ENCODE results near the gene SLC35G6.
"Not testable (repeated sequence)": the region's sequence is repeated elsewhere in the genome, so short reads cannot be mapped to it uniquely, and the experiment has no call there.

The SLC35G6 gene

DNA sequence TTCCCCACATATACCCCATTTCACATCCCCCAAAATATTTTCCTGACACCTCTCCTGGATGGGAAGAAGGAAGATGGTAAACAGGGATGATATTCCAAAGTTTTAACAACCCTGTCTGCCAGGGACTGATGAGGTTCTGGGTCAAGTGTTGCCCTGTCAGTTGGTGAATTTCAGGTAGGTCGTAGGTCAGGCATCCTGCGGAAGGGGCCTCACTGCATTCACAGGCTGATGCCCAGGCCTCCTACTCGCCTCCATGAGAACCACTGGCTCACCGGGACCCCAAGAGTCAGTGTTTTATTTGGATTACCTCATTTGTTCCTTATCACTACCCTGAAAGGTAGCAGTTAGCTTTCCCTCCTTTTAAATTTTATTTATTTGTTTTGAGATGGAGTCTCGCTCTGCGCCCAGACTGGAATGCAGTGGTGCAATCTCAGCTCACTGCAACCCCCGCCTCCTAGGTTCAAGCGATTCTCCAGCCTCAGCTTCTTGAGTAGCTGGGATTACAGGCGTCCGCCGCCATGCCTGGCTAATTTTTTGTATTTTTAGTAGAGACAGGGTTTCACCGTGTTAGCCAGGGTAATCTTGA is 12.3 kb upstream of the SLC35G6 start:
- Histone ChIP-seq H3K27ac (ENCODE audit: poor library complexity, severe bottlenecking) (no peak overlapping the region), H3K27me3 (ENCODE audit: insufficient read depth, poor library complexity, severe bottlenecking) (no peaks in the 10 kb centered on the region), H3K4me3 (ENCODE audit: severe bottlenecking) (no peak overlapping the region), H3K9me3 (ENCODE audit: severe bottlenecking) (no peaks in the 10 kb centered on the region), H3K4me1 (ENCODE audit: insufficient read depth, poor library complexity, severe bottlenecking) (no peaks in the 10 kb centered on the region), H3K36me3 (ENCODE audit: low read depth) (peaks cover 27% of the 10 kb centered on the region)
- ATAC-seq (ENCODE audit: low read depth) (no peak), DNase-seq (ENCODE audit: low spot score) (no peak)
- TF ChIP-seq, protein P1, sequence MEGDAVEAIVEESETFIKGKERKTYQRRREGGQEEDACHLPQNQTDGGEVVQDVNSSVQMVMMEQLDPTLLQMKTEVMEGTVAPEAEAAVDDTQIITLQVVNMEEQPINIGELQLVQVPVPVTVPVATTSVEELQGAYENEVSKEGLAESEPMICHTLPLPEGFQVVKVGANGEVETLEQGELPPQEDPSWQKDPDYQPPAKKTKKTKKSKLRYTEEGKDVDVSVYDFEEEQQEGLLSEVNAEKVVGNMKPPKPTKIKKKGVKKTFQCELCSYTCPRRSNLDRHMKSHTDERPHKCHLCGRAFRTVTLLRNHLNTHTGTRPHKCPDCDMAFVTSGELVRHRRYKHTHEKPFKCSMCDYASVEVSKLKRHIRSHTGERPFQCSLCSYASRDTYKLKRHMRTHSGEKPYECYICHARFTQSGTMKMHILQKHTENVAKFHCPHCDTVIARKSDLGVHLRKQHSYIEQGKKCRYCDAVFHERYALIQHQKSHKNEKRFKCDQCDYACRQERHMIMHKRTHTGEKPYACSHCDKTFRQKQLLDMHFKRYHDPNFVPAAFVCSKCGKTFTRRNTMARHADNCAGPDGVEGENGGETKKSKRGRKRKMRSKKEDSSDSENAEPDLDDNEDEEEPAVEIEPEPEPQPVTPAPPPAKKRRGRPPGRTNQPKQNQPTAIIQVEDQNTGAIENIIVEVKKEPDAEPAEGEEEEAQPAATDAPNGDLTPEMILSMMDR (IDR thresholded peaks at IDR 0.05; ENCODE audit: poor library complexity, severe bottlenecking) = no peak

DNA sequence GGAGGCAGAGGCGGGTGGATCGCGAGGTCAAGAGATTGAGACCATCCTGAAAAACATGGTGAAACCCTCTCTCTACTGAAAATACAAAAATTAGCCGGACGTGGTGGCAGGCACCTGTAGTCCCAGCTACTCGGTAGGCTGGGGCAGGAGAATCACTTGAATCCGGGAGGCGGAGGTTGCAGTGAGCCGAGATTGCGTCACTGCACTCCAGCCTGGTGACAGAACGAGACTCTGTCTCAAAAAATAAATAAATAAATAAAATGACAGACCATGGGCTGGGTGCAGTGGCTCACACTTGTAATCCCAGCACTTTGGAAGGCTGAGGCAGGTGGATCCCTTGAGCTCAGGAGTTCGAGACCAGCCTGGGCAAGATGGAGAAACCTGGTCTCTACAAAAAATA is 11.4 kb upstream of the SLC35G6 start:
- not testable (repeated sequence) for H3K4me1 ChIP-seq (ENCODE audit: insufficient read depth, poor library complexity, severe bottlenecking); DNase-seq (ENCODE audit: low spot score); ATAC-seq (ENCODE audit: low read depth); H3K4me3 ChIP-seq (ENCODE audit: severe bottlenecking); H3K27me3 ChIP-seq (ENCODE audit: insufficient read depth, poor library complexity, severe bottlenecking); H3K27ac ChIP-seq (ENCODE audit: poor library complexity, severe bottlenecking); H3K9me3 ChIP-seq (ENCODE audit: severe bottlenecking)
- peaks cover 31% of the 10 kb centered on the region for H3K36me3 ChIP-seq (ENCODE audit: low read depth)

DNA sequence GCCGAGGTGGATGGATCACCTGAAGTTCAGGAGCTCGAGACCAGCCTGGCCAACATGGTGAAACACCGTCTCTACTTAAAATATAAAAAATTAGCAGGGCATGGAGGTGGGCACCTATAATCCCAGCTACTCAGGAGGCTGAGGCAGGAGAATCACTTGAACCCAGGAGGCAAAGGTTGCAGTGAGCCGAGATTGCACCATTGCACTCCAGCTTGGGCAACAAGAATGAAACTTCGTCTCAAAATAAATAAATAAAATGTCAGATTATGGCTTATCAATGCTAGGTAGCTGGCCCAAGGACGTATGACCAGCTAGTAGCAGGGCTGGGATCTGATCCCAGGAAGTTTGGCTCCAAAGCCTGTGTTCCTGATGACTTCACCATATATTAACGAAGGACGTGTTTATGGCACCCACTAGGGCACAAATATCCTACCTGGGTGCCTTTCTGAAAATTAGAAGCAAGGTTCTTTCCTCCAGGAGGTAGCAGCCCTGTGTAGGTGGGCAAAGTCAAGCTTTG is 10.7 kb upstream of the SLC35G6 start:
- not testable (repeated sequence) for DNase-seq (ENCODE audit: low spot score); H3K4me3 ChIP-seq (ENCODE audit: severe bottlenecking); H3K27ac ChIP-seq (ENCODE audit: poor library complexity, severe bottlenecking); ATAC-seq (ENCODE audit: low read depth); H3K27me3 ChIP-seq (ENCODE audit: insufficient read depth, poor library complexity, severe bottlenecking); H3K4me1 ChIP-seq (ENCODE audit: insufficient read depth, poor library complexity, severe bottlenecking); H3K9me3 ChIP-seq (ENCODE audit: severe bottlenecking)
- peaks cover 33% of the 10 kb centered on the region for H3K36me3 ChIP-seq (ENCODE audit: low read depth)

DNA sequence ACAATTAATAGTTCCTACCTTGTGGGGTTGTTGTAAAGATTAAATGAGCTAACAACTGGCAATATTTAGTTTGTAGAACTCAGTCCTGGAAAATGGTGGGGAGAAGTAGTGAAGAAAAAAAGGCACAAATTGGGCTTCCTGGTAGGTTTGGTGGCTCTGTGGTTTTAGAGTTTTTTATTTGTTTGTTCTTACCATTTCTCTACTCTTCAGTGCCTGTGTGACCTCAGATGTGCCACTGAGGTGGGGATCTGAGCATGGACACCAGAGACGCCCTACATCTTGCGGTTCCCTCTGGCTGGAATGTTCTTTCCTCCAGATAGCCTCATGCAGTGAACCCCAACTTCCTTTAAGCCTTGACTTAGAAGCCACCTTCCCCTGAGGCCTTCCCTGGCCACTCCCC is 9.5 kb upstream of the SLC35G6 start:
- TF ChIP-seq, protein P1 (IDR thresholded peaks at IDR 0.05; ENCODE audit: poor library complexity, severe bottlenecking) = no peak
- Histone ChIP-seq H3K36me3 (ENCODE audit: low read depth) (peaks cover 26% of the 10 kb centered on the region), H3K4me1 (ENCODE audit: insufficient read depth, poor library complexity, severe bottlenecking) (peaks cover 17% of the 10 kb centered on the region), H3K4me3 (ENCODE audit: severe bottlenecking) (no peak overlapping the region), H3K27ac (ENCODE audit: poor library complexity, severe bottlenecking) (no peak overlapping the region), H3K27me3 (ENCODE audit: insufficient read depth, poor library complexity, severe bottlenecking) (no peaks in the 10 kb centered on the region), H3K9me3 (ENCODE audit: severe bottlenecking) (no peaks in the 10 kb centered on the region)
- no peak for DNase-seq (ENCODE audit: low spot score)
- no peak for ATAC-seq (ENCODE audit: low read depth)

DNA sequence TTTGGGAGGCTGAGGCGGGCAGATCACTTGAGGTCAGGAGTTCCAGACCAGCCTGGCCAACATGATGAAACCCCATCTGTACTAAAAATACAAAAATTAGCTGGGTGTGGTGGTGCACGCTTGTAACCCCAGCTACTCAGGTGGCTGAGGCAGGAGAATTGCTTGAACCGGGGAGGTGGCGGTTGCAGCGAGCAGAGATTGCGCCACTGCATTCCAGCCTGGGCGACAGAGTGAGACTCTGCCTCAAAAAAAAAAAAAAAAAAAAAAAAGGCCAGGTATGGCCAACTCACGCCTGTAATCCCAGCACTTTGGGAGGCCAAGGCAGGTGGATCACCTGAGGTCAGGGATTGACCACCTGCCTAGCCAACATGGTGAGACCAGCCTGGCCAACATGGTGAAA is 6.5 kb upstream of the SLC35G6 start:
- not testable (repeated sequence) for DNase-seq (ENCODE audit: low spot score); ATAC-seq (ENCODE audit: low read depth); H3K9me3 ChIP-seq (ENCODE audit: severe bottlenecking); H3K27me3 ChIP-seq (ENCODE audit: insufficient read depth, poor library complexity, severe bottlenecking); H3K4me3 ChIP-seq (ENCODE audit: severe bottlenecking)
- H3K36me3 ChIP-seq (ENCODE audit: low read depth) = peaks cover 11% of the 10 kb centered on the region; the same call in 1 of the 2 replicates
- peak overlapping the region; percentile 95 for H3K27ac ChIP-seq (ENCODE audit: poor library complexity, severe bottlenecking)
- peaks cover 24% of the 10 kb centered on the region for H3K4me1 ChIP-seq (ENCODE audit: insufficient read depth, poor library complexity, severe bottlenecking)

DNA sequence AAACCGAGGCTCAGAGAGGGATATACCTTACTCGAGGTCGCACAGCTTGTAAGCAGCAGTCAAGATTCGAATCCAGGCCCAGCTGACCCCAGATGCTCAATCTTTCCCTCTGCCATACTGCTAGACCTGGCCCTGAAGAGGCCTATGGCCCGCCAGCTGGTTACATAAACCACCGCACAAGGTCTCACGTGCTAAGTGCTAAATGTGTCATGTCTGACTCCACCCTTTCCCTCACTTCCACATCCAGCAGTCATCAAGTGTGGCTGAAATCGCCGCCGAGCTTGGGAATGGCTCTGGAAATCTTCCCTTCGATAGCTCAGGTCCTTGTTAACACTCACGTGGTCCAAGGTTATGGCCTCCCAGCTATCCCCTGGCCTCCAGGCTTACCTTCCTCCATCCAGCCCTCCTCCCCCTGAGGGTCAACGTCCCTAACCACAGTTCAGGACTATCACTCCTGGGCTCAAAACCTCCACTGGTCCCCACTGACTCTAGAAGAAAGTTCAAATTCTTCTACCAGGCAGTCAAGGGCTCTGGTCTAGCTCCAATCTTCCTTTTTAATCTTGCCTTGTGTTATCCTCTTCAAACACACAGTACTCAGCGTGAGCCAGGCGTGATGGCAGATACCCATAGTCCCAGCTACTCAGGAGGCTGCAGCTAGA is 5.4 kb upstream of the SLC35G6 start:
- ATAC-seq (ENCODE audit: low read depth) (no peak), DNase-seq (ENCODE audit: low spot score) (no peak)
- TF ChIP-seq, protein P1 (IDR thresholded peaks at IDR 0.05; ENCODE audit: poor library complexity, severe bottlenecking) = no peak
- Histone ChIP-seq H3K4me1 (ENCODE audit: insufficient read depth, poor library complexity, severe bottlenecking) (peaks cover 24% of the 10 kb centered on the region), H3K27ac (ENCODE audit: poor library complexity, severe bottlenecking) (peak overlapping the region; percentile 95), H3K36me3 (ENCODE audit: low read depth) (peaks cover 9% of the 10 kb centered on the region; the same call in 1 of the 2 replicates), H3K27me3 (ENCODE audit: insufficient read depth, poor library complexity, severe bottlenecking) (no peaks in the 10 kb centered on the region), H3K9me3 (ENCODE audit: severe bottlenecking) (no peaks in the 10 kb centered on the region), H3K4me3 (ENCODE audit: severe bottlenecking) (no peak overlapping the region)
